H9 (cell line): ENCODE results near the gene SLC35F6. TPM values are rescaled to one million over a fixed set of nuclear protein-coding genes. Genes with fewer than 3 reads are reported as not detected.

Source experiments
- DNase-seq: peaks from one replicate; pipeline ENCODE4 v3.0.0-alpha.2; 2017
- H2AFZ ChIP-seq: one replicate; pipeline ENCODE4 v1.6.1; 2013; ENCODE audit warnings: mild to moderate bottlenecking, low read length, control low read depth, moderate library complexity
- H2AK5ac ChIP-seq: 2 replicates; pipeline ENCODE4 v1.6.1; 2013; ENCODE audit warnings: low read length, control low read depth, mixed read lengths; ENCODE audit not compliant: insufficient read length
- H2BK120ac ChIP-seq: one replicate; pipeline ENCODE4 v1.6.1; 2013; ENCODE audit warnings: low read depth, mild to moderate bottlenecking, low read length, control low read depth, inconsistent platforms; ENCODE audit not compliant: poor library complexity, severe bottlenecking
- H2BK12ac ChIP-seq: 2 replicates; pipeline ENCODE4 v1.6.1; 2013; ENCODE audit warnings: low read length, control low read depth, mixed read lengths, low read depth; ENCODE audit not compliant: insufficient read length
- H2BK15ac ChIP-seq: 2 replicates; pipeline ENCODE4 v1.6.1; 2013; ENCODE audit warnings: low read depth, low read length, control low read depth
- H2BK20ac ChIP-seq: one replicate; pipeline ENCODE4 v1.6.1; 2013; ENCODE audit warnings: low read depth, mild to moderate bottlenecking, low read length, control low read depth, inconsistent platforms; ENCODE audit not compliant: poor library complexity, severe bottlenecking
- H2BK5ac ChIP-seq: 2 replicates; pipeline ENCODE4 v1.6.1; 2013; ENCODE audit warnings: low read length, control low read depth, mixed read lengths; ENCODE audit not compliant: insufficient read length
- H3K14ac ChIP-seq: 2 replicates; pipeline ENCODE4 v1.6.1; 2013; ENCODE audit warnings: low read length, control low read depth; ENCODE audit not compliant: insufficient read depth
- H3K18ac ChIP-seq: 2 replicates; pipeline ENCODE4 v1.6.1; 2013; ENCODE audit warnings: low read depth, mild to moderate bottlenecking, mixed read lengths, low read length, control low read depth; ENCODE audit not compliant: insufficient read length
- H3K23ac ChIP-seq: 2 replicates; pipeline ENCODE4 v1.6.1; 2013; ENCODE audit warnings: low read length, control low read depth, mixed read lengths, low read depth; ENCODE audit not compliant: insufficient read length
- H3K23me2 ChIP-seq: 2 replicates; pipeline ENCODE4 v1.6.1; 2013; ENCODE audit warnings: low read depth, mild to moderate bottlenecking, mixed read lengths, low read length, control low read depth; ENCODE audit not compliant: insufficient read length, poor library complexity, severe bottlenecking
- H3K27ac ChIP-seq: 2 replicates; pipeline ENCODE4 v1.5.1; 2013; ENCODE audit warnings: low read length, control low read depth, mixed read lengths, low read depth; ENCODE audit not compliant: insufficient read length
- H3K27me3 ChIP-seq: 2 replicates; pipeline ENCODE4 v1.6.1; 2013; ENCODE audit warnings: low read length, control low read depth, inconsistent platforms; ENCODE audit not compliant: insufficient read depth
- H3K4ac ChIP-seq: 2 replicates; pipeline ENCODE4 v1.6.1; 2013; ENCODE audit warnings: low read depth, mild to moderate bottlenecking, control low read depth, inconsistent platforms, low read length, moderate library complexity
- H3K4me1 ChIP-seq: 2 replicates; pipeline ENCODE4 v1.6.1; 2013; ENCODE audit warnings: low read length, control low read depth, inconsistent platforms; ENCODE audit not compliant: insufficient read depth
- H3K4me2 ChIP-seq: 2 replicates; pipeline ENCODE4 v1.6.1; 2013; ENCODE audit warnings: low read length, control low read depth, mixed read lengths; ENCODE audit not compliant: insufficient read length, insufficient read depth
- H3K56ac ChIP-seq: 2 replicates; pipeline ENCODE4 v1.6.1; 2013; ENCODE audit warnings: low read depth, mild to moderate bottlenecking, mixed read lengths, low read length, control low read depth; ENCODE audit not compliant: insufficient read length
- H3K79me1 ChIP-seq: 2 replicates; pipeline ENCODE4 v1.6.1; 2013; ENCODE audit warnings: low read depth, mild to moderate bottlenecking, moderate library complexity, low read length, control low read depth, inconsistent platforms; ENCODE audit not compliant: insufficient read depth, poor library complexity, severe bottlenecking
- H3K79me2 ChIP-seq: 2 replicates; pipeline ENCODE4 v1.6.1; 2013; ENCODE audit warnings: low read length, control low read depth, inconsistent platforms; ENCODE audit not compliant: insufficient read depth
- H3K9ac ChIP-seq: 2 replicates; pipeline ENCODE4 v1.6.1; 2013; ENCODE audit warnings: low read length, control low read depth, mixed read lengths; ENCODE audit not compliant: insufficient read length; ENCODE audit errors: extremely low read depth
- H3K9me3 ChIP-seq: one replicate; pipeline ENCODE4 v1.6.1; 2013; ENCODE audit warnings: low read depth, low read length, inconsistent platforms; ENCODE audit not compliant: control insufficient read depth
- H3T11ph ChIP-seq: one replicate; pipeline ENCODE4 v1.6.1; 2013; ENCODE audit warnings: mild to moderate bottlenecking, low read length, control low read depth, inconsistent platforms
- H4K20me1 ChIP-seq: one replicate; pipeline ENCODE4 v1.6.1; 2013; ENCODE audit not compliant: control insufficient read depth, insufficient read length, insufficient read depth
- H4K5ac ChIP-seq: 2 replicates; pipeline ENCODE4 v1.6.1; 2013; ENCODE audit warnings: low read depth, mild to moderate bottlenecking, mixed read lengths, low read length, control low read depth; ENCODE audit not compliant: insufficient read length
- H4K8ac ChIP-seq: replicated peaks from 2 replicates; pipeline ENCODE4 v1.6.1; 2013; ENCODE audit warnings: low read length, control low read depth, mixed read lengths, low read depth; ENCODE audit not compliant: insufficient read length
- H4K91ac ChIP-seq: 2 replicates; pipeline ENCODE4 v1.6.1; 2013; ENCODE audit warnings: low read depth, mild to moderate bottlenecking, moderate library complexity, mixed read lengths, low read length, control low read depth; ENCODE audit not compliant: insufficient read length
- H3K27ac Mint-ChIP-seq, 3 experiments: 2 replicates in 2 of 3; 3 replicates in 1 of 3; pipeline ENCODE4 v1.8.0; 2020 to 2021; ENCODE audit warnings: mixed read lengths in 3 of 3, mild to moderate bottlenecking in 1 of 3, moderate library complexity in 1 of 3
- H3K27me3 Mint-ChIP-seq: 2 replicates; pipeline ENCODE4 v1.8.0; 2021; ENCODE audit warnings: low read depth, mild to moderate bottlenecking, moderate library complexity, mixed read lengths
- H3K36me3 Mint-ChIP-seq, 3 experiments: 2 replicates in 2 of 3; 3 replicates in 1 of 3; pipeline ENCODE4 v1.8.0; 2020 to 2021; ENCODE audit warnings: low read depth in 3 of 3, mixed read lengths in 3 of 3; ENCODE audit not compliant: insufficient read depth in 1 of 3
- H3K4me1 Mint-ChIP-seq, 2 experiments: 2 replicates each; pipeline ENCODE4 v1.8.0; 2020; ENCODE audit warnings: mixed read lengths in 2 of 2
- H3K4me3 Mint-ChIP-seq, 2 experiments: 2 replicates in 1 of 2; 3 replicates in 1 of 2; pipeline ENCODE4 v1.8.0; 2020 to 2021; ENCODE audit warnings: mild to moderate bottlenecking in 2 of 2, mixed read lengths in 2 of 2, moderate library complexity in 1 of 2
- H3K9me3 Mint-ChIP-seq, 2 experiments: 2 replicates in 1 of 2; 3 replicates in 1 of 2; pipeline ENCODE4 v1.8.0; 2020; ENCODE audit warnings: mild to moderate bottlenecking in 2 of 2, mixed read lengths in 2 of 2, moderate library complexity in 1 of 2
- WGBS: extraction: QIAGEN DNeasy Blood & Tissue Kit; methylation state at CpG from one replicate; pipeline ENCODE4 v1.1.7; 2013; ENCODE audit warnings: missing lambda C conversion rate, low lambda C conversion rate, mixed read lengths; ENCODE audit not compliant: insufficient read length; ENCODE audit errors: extremely low coverage; 5-methylcytosine and 5-hydroxymethylcytosine counted together
- total RNA-seq: library from RNA; stranded (reverse); gene quantifications from 2 replicates; pipeline ENCODE4 v1.2.1, GENCODE V29; 2021
- TF ChIP-seq, protein P1 (sequence below): fragments of 200-600 bp; sonication (generic); conservative IDR thresholded peaks from 3 replicates; pipeline ENCODE4 v1.8.0; 2021; ENCODE audit warnings: antibody characterized with exemption, mild to moderate bottlenecking

SLC35F6 gene
- total RNA-seq, 1 experiment from 2014 or later = 15.7 TPM

DNA sequence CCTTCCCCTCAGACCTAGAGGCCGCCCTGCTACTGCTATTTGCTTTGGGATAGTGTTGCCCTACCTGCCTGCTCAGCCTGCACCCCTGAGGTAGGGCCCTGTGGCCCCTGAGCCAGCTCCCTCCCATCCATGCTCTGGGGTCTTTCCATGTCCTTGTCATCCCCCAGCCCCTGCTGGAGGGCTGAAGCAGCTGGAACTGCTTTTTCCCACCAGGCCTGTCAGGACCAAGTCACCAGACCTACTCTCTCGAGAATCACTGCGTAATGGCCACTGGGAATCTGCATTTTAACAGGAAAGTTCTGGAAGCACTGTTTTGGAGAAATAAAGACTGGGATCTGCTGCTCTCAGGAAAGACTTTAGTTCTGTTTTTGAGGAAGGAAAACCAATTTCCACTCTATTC, 20.2 kb upstream of the SLC35F6 start:
- peaks cover 38% of the 10 kb centered on the region for H3K27me3 Mint-ChIP-seq
- H3K4me1 ChIP-seq = no peaks in the 10 kb centered on the region
- H3K27ac Mint-ChIP-seq = no peak overlapping the region
- TF ChIP-seq, protein P1, sequence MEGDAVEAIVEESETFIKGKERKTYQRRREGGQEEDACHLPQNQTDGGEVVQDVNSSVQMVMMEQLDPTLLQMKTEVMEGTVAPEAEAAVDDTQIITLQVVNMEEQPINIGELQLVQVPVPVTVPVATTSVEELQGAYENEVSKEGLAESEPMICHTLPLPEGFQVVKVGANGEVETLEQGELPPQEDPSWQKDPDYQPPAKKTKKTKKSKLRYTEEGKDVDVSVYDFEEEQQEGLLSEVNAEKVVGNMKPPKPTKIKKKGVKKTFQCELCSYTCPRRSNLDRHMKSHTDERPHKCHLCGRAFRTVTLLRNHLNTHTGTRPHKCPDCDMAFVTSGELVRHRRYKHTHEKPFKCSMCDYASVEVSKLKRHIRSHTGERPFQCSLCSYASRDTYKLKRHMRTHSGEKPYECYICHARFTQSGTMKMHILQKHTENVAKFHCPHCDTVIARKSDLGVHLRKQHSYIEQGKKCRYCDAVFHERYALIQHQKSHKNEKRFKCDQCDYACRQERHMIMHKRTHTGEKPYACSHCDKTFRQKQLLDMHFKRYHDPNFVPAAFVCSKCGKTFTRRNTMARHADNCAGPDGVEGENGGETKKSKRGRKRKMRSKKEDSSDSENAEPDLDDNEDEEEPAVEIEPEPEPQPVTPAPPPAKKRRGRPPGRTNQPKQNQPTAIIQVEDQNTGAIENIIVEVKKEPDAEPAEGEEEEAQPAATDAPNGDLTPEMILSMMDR = no peak
- no peak overlapping the region for H4K5ac ChIP-seq
- H3K23ac ChIP-seq = no peak overlapping the region
- H2BK15ac ChIP-seq = no peak overlapping the region
- H3T11ph ChIP-seq = no peak overlapping the region
- no peak overlapping the region for H2BK12ac ChIP-seq
- H2BK120ac ChIP-seq = no peak overlapping the region
- H3K56ac ChIP-seq = no peak overlapping the region
- H3K9ac ChIP-seq = no peak overlapping the region
- no peaks in the 10 kb centered on the region for H3K79me1 ChIP-seq
- no peak overlapping the region for H3K14ac ChIP-seq
- no peak overlapping the region for H3K4ac ChIP-seq
- H3K27ac ChIP-seq = no peak overlapping the region
- no peak overlapping the region for H4K91ac ChIP-seq
- no peaks in the 10 kb centered on the region for H3K79me2 ChIP-seq
- no peaks in the 10 kb centered on the region for H3K27me3 ChIP-seq
- no peak overlapping the region for H2AK5ac ChIP-seq
- H3K18ac ChIP-seq = no peak overlapping the region
- no peaks in the 10 kb centered on the region for H3K36me3 Mint-ChIP-seq
- no peak overlapping the region for H2BK5ac ChIP-seq
- H3K4me3 Mint-ChIP-seq = no peak overlapping the region
- no peak for DNase-seq
- no peaks in the 10 kb centered on the region for H3K9me3 ChIP-seq
- no peak overlapping the region for H3K4me2 ChIP-seq
- no peak overlapping the region for H4K8ac ChIP-seq
- no peaks in the 10 kb centered on the region for H3K23me2 ChIP-seq
- WGBS = no CpG with 5 or more reads among the region's 3 CpGs
- no peak overlapping the region for H2BK20ac ChIP-seq
- no peak overlapping the region for H2AFZ ChIP-seq
- 0 out of 4 replicates have a peak, but pooled peaks cover 0 to 2% of the 10 kb centered on the region in 2 experiments for H3K4me1 Mint-ChIP-seq
- H4K20me1 ChIP-seq = no peaks in the 10 kb centered on the region
- no peaks in the 10 kb centered on the region; a peak in 1 of 5 replicates for H3K9me3 Mint-ChIP-seq
